HG03025 (cell line): ENCODE data around the gene CACFD1.

Experiments used
- ATAC-seq: cut with Tn5 transposase; IDR thresholded peaks from one replicate; pipeline ENCODE4 v1.9.1; 2021; ENCODE audit warnings: mild to moderate bottlenecking, moderate library complexity; ENCODE audit not compliant: unreplicated experiment, low FRiP score

Gene CACFD1

DNA sequence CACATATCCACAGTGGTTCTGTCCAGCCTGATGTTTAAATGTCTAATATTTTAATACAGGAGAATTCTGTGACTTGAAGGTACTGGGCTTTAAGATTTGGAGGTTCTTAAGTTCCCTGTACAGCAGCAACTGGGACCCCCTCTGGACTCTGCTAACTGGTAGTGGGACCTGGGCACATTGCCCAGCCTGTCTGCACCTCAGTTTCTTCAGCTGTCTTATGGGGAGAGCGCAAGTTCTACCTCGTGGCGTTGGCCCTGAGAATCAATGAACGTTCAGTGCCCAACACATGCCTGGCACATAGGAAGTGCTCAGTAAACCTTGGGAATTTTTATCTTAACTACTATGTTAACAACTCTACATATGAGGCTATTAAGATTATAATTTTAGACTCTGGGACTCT, 17.7 kb downstream of the CACFD1 start:
- ATAC-seq = no peak

- peak; percentile 28 for ATAC-seq
These were observed 18.4 kb downstream of the CACFD1 start for GRCh38 chr9:133477992-133478850.

DNA sequence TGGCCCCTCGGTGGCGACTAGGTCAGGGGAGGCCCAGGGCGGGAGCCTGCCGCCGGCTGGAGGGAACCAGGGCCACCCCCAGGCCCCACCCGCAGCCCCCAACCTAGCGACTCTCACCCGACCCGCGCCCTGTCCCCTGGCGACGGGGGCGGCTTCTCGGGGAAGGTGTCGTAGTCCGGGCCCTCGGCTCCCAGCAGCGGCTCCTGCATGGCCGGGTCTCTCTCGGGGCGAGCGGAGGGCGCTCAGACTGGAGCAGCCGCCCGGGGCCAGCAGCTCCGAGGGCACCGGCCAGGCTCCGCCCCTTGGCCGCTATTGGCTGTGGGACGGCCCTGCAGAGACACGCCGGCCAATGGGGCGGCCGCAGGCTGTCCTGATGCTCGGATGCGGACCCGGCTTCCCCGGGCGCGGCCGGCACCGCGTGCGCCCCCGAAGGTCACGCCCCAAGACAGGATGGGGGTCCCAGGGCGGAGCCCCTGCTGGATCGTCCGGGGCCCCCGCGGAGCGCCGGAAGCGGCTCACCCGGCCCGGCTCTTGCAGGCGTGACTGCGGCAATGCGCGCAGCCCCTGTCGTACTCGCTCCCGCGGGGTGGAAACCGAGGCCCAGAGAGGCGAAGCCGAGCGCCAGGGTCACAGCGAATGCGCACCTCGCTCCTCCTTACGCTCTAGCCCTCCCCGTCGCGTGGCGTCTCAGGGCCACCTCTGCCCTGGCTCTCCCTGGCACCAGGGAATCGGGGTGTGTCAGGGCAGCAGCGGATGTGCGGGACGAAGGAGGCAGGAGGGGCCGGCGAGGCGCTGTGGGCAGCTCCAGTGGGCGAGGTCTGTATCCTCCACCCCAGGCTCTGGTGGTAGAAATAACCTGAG, 19.3 kb downstream of the CACFD1 start, which contains the start of gene SLC2A6:
TSS of gene SLC2A6 (minus strand) at position 249 of the 861 bp plus-strand sequence. CDS start at position 209, 40 bp downstream.
- ATAC-seq = peak; percentile 79

GRCh38 chr9:133483611-133484010, 23.8 kb downstream of the CACFD1 start:
- no peak for ATAC-seq

- no peak for ATAC-seq
These were observed 25.1 kb downstream of the CACFD1 start for GRCh38 chr9:133484671-133485437.

DNA sequence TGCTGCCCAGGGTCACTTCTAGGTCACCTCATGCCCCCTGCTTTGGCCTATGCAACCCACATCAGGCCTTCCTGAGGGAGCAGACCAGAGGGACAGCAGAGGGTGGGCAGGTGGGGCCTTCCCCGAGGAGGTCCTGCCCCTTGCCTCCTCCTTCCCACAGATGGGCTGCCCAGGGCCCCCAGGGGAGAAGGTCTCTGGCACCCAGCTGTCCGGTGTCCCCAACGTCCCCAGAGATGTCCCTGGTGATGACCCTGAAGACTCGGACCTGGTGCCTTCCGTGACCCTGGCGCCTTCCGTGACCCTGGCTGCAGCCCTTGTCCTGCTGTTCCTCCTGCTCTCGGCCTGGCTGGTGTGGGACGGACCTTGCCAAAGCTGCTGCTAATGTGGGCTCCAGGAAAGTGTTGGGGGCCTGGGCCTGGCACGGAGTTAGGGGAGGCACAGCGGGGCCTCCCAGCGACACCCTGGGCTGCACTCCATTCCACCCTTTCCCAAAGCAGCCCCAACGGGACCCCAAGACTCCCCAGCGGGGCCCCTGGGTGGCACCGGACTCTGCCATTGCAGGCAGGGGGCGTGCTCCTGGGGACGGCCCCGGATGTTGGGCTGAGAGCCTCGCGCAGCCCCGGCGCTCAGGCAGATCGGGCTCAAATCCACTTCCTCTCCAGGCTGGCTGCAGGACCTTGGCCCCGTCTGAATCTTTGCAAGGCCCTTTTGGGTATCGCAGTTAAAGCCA, 25.9 kb downstream of the CACFD1 start:
- no peak for ATAC-seq

DNA sequence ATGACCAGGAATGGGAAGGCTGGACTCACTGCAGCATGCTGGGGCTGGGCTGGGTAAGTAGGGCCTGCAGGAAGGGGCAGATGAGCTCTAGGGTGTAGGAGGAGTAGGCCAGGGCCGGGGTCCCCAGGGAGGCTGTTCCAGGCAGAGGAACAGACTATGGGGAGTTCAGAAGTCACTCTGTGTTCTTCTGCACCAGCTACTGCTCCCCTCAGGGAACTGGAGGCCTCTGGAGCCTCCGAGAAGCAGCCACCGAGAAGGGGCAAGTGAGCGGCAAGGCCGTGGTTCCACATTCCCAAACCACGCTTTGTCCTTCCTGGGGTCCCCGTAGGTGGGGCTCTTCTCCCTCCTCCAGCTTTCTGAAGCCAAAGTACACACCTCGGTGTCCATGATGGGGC, 27.6 kb downstream of the CACFD1 start:
- no peak for ATAC-seq

DNA sequence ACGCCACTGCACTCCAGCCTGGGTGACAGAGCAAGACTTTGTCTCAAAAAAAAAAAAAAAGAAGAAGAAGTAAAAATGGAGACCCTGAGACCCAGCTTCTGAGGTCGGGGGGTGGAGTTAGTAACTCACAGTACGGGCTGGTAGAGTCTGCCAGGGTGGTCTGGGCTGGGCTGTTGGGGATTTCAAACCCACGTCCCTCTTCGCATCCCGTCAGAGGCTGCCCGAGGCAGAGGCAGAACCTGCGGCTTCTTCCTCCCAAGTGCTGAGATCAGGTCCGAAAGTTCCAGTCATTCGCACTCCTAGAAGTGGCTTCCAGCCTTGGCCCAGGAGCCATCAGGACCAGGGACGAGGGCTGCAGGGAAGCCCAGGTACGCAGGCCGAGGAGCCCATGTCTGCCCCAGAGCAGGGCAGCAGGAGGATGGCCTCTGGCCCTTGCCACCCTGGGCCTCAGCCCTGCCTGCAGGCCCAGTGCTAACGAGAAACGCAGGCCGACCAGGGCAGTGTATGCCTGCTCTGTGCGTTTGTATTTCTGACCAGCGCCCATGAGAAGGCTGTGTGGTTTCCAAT, 29.0 kb downstream of the CACFD1 start:
- no peak for ATAC-seq

DNA sequence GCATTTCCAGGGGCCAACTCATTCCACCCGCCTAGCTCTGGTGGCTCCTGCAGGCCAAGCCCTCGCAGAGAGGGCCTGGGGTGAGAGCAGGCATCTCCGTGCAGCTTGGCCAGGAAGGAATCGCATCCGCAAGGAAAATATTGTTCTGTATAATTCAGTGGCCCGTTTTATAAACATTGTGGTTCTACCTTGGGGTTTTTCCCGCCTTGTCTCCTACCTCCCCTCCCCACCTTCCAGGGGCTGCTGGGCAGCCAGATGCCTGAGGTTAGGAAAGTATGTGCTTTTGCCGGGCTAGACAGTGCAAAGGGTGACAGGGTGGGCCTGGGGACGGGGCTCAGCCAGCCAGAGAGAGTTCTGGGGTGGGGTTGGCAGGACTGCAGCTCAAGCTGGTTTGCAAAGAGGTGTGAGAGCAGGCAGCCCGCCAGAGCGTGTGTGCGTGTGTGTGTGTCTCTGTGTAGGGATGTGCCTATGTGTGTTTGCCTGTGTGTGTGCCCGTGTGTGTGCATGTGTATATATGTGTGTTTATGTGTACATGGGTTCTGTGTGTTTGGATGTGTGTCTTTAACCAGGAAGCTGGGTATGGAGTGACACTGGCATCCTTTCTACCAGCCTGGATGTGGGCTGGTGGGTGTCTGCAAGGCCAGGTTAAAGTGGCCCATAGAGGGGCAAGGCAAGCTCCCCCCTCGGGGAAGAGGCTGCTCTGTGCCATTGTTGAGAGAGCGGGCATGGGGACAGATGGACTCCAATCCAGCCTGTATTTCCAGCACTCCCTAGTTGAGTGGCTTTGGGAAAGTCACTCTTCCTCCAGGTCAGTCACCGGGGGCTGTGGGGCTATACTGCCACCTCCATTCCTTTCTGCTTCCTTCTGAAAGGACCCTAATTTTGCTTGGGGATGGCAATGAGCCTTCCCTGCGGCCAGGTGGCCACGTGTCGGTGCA, 29.7 kb downstream of the CACFD1 start:
- no peak for ATAC-seq

GRCh38 chr9:133490201-133490681, 30.5 kb downstream of the CACFD1 start:
- no peak for ATAC-seq

DNA sequence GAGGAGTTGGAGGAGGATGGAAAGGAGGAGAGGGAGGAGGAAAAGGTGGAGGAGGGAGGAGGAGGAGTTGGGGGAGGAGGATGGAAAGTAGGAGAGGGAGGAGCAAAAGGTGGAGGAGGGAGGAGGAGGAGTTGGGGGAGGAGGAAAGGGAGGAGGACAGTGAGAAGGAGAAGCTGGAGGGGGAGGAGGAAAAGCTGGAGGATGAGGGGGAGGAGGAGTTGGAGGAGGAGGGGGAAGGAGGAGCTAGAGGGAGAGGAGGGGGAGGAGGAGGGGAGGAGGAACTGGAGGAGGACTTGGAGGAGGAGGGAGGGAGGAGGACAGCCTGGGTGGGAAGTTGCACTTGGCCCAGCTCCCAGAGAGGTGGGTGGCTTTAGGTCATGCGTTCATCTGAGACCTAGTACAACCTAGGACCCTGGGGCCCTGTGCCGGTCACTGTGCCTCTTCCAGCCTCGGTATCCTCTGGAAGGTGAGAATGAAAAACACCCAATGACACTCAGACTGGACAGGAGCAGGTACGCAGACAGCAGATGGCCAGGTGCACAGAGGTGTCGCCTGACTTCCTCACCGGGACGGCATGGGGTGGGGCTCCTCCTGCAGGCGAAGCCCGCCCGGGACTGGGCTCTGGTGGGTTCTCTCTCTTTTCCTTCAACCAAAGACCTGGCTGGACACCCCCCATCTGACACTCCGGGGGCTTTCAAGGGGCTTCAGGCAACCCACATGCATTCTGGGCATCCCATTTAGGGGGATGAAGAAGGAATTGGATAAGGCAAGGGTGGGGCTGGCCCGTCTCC, 31.3 kb downstream of the CACFD1 start:
- no peak for ATAC-seq

- no peak for ATAC-seq
These were observed 31.8 kb downstream of the CACFD1 start for GRCh38 chr9:133491656-133491925.

DNA sequence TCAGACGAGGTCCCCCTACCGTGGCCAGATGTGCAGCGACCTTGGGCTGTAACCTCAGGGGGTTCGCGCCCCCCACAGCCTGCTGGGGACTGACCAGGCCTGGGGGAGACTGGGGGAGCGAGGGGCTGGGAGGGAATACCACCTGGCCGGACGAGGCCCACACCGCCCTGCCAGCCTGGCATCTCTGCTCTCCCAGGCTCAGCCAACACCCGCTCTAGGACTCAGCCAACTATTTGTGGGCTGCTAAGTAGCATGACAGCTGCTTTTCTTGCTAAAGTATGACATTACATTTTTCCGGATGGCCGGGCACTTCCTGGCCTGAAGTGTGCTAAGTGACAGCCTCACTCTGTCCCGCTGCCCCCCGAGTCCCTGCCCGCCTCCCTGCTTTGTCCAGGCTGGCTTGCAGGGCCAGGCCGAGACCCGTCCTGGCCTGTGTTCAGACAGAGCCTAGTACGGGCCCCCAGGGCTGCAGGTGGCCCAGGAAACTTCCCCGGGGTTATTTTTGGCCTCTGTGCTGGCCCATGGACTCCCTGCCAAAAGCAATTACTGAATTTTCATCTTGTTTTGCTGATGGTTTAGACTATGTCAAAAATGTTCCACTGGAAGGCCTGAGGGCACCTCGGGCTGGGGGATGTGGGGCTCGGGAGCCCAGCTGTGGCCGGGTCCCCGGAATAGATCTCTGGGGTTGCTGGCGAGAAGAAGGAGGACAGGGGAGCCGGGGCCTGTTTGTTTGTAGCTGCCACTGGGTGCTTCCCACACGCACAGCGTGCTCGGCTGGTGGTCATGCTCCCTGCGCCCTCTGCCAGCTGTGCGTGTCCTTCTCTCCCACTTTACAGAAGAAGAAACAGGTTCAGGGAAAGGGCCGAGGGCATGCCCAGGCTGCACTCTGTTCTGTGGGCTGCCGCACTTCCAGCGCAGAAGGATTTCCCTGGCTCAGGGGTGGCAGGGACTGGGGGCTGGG, 32.6 kb downstream of the CACFD1 start:
- no peak for ATAC-seq

GRCh38 chr9:133493428-133493827, 33.6 kb downstream of the CACFD1 start:
- ATAC-seq = no peak

- ATAC-seq = no peak
These were observed 34.2 kb downstream of the CACFD1 start for GRCh38 chr9:133493845-133494540.

DNA sequence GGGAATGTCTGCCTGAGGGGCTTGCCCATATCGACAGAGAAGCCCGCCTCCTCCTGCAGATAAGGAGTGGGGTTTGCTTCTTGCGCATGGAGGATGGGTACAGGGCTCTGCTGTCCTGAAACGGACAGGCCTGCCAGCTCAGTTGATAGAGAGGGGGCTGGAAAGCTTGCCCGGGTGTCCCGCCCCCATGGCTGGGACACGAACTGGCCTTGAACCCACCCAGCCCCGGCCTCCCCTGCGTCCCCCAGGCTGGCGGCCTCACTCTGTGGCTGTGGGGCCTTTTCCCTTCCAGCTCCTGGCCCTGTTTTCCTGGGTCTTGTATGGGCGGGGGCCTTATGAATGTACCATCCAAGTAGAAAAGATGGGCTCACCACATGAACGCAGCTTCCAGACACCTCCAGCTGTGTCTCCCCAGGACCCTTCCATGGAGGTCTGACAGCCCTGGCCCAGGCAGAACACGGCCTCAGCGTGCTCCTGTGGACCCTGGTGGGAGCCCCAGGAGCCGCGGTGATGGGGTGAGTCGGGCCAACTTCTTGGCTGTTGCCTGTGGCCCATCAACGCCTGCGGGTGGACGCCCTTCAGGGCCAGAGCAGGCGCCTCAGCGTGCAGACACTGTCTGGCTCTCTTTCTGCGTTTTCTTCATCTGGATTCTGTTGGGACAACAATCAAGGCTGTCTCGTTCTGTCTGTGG, 35.0 kb downstream of the CACFD1 start:
- no peak for ATAC-seq
